Naive thymus-derived CD8-positive, alpha-beta T cell (primary cell): ENCODE measurements around the gene RXRB. TPM values are rescaled to one million over a fixed set of nuclear protein-coding genes. Genes with fewer than 3 reads are reported as not detected.

Experiments used
- ATAC-seq, 2 donors: fragments of 150-1000 bp; cut with Tn5 transposase in 1 of 2; sonication (Bioruptor Pico), chemical (Tn5 transposase) in 1 of 2; 1 replicate in 1 of 2; 2 replicates in 1 of 2; pipeline ENCODE4 v1.10.0; 2021; ENCODE audit warnings: mild to moderate bottlenecking in 2 of 2, moderate library complexity in 2 of 2
- POLR2A ChIA-PET: fragments of 350-600 bp; sonication (Branson Sonifier 250); formaldehyde crosslinking; loops from one replicate; lab custom pipeline; 2021; ENCODE audit warnings: antibody characterized with exemption; lab: Charles Lee
- DNase-seq, 10 donors: peaks; one replicate each; pipeline versions ENCODE4 v3.0.0 to v3.0.0-alpha.2; 2020 to 2022
- H3K27ac Mint-ChIP-seq, 10 donors: one replicate each; pipeline ENCODE4 v1.8.0; 2020 to 2022; ENCODE audit warnings: mild to moderate bottlenecking in 10 of 10, mixed read lengths in 10 of 10, moderate library complexity in 4 of 10, inconsistent platforms in 1 of 10
- H3K27me3 Mint-ChIP-seq, 5 donors: one replicate each; pipeline ENCODE4 v1.8.0; 2021 to 2022; ENCODE audit warnings: mixed read lengths in 5 of 5
- H3K36me3 Mint-ChIP-seq, 3 donors: one replicate each; pipeline ENCODE4 v1.8.0; 2020 to 2022; ENCODE audit warnings: mixed read lengths in 3 of 3, mild to moderate bottlenecking in 2 of 3, inconsistent platforms in 1 of 3
- H3K4me1 Mint-ChIP-seq, 4 donors: one replicate each; pipeline ENCODE4 v1.8.0; 2021 to 2022; ENCODE audit warnings: mixed read lengths in 4 of 4
- H3K4me3 Mint-ChIP-seq, 10 donors: one replicate each; pipeline ENCODE4 v1.8.0; 2020 to 2022; ENCODE audit warnings: mild to moderate bottlenecking in 10 of 10, mixed read lengths in 10 of 10, moderate library complexity in 6 of 10, inconsistent platforms in 1 of 10
- H3K9me3 Mint-ChIP-seq, 9 donors: one replicate each; pipeline ENCODE4 v1.8.0; 2020 to 2022; ENCODE audit warnings: mixed read lengths in 9 of 9, mild to moderate bottlenecking in 3 of 9, inconsistent platforms in 1 of 9, moderate library complexity in 1 of 9
- polyA plus RNA-seq, 3 donors: library from polyadenylated mRNA; unstranded; fragments of 300-500 nt; fragmentation: Illumina TruSeq; gene quantifications; one replicate each; pipeline ENCODE4 v1.2.3, GENCODE V29; 2021
- total RNA-seq, 8 experiments: library from RNA in 2 of 8; stranded (reverse) in 2 of 8; gene quantifications; one replicate each; pipeline ENCODE4 v1.2.3 and lab custom pipeline; 2021 to 2026

The RXRB gene
- total and polyA plus RNA-seq, 5 experiments from 2014 or later: 6.6 to 127 (median 10.9) TPM

DNA sequence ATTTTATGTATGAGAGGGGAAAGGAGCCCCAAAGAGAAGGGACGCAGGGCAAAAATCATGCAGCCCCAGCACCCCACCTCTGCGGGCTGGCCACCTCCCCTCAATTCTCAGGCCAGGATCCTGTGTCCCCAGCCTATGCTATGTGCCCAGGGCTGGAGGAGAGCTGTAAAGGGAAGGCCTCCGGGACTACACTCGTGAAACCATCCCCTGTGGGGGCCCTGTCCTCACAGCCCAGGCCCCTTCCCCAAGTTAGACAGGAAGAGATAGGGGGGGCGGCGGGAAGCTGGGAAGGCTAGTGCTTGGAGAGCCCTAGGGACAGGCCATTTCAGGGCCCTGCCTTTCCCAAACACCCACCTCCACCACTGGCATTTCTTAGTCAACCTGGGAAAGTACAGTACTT is 6.8 kb downstream of the RXRB start:
- H3K4me3 Mint-ChIP-seq: peak overlapping the region; percentile 39 to 81 (median 66)
- H3K36me3 Mint-ChIP-seq: peaks cover 0 to 40% (median 7%) of the 10 kb centered on the region in 3 donors
- no peaks in the 10 kb centered on the region for H3K9me3 Mint-ChIP-seq
- peak in 1 of 10 donors; percentile 35 for DNase-seq
- ATAC-seq: no peak
- H3K4me1 Mint-ChIP-seq: peaks cover 29 to 46% (median 31%) of the 10 kb centered on the region in 4 donors
- peaks cover 3 to 25% (median 15%) of the 10 kb centered on the region in 5 donors for H3K27me3 Mint-ChIP-seq
- POLR2A ChIA-PET: interaction anchor here (0.6 to 1.8 kb wide), 7 partner anchors 10 to 84 kb away, joined by 3 to 8 read pairs (median 6); partner anchors contain the start of genes B3GALT4 and RING1
- H3K27ac Mint-ChIP-seq: peak overlapping the region in 7 of 10 donors; percentile 36 to 78 (median 53)

DNA sequence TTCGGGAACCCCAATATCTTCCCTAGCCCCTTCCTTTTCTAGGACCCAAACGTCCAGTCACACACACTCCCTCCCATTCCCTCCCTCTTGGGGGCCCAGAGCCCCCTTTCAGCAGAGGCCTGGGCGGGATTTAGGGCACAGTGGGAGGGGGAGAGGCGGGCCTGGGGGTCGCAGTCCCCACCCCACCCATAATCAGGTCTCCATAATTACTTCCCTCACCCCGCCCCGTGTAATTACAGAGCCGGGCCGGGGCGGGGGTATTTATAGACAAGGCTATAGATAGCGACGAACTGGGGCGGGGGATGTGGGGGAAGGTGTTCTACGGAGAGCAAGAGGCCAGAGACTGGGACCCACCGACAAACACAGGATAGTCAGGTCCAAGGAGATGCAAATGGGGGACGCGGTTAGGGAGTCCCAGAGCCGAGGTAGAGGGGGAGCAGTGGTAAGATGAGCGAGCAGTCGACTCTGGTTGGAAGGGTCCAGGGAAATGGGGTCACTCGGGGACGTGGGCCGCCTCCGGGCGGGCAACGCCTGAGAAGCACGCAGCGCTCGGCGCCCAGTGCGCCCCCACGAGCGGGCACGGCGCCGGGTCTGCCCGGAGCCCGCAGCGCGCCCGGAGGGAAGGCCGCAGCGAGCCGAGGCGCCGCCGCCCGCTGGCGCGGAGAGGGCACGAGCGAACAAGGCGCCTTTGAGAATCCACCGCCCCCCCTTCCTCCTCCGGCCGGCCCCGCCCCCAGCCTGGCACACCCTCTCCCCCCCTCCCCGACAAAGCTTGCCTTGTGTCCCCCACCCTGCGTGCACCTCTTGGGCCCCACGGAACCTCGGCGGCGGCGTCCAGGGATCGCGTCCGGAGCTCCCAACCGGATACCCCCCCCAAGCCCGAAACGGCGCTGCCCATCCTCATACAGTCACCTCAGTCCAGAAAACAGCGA is 7.5 kb downstream of the RXRB start:
- Mint-ChIP-seq H3K27me3 (peaks cover 3 to 32% (median 18%) of the 10 kb centered on the region in 5 donors), H3K9me3 (no peaks in the 10 kb centered on the region), H3K36me3 (peaks cover 0 to 40% (median 7%) of the 10 kb centered on the region in 3 donors), H3K27ac (peak overlapping the region in 8 of 10 donors; percentile 36 to 89 (median 77)), H3K4me3 (peak overlapping the region; percentile 78 to 93 (median 87)), H3K4me1 (peaks cover 24 to 39% (median 25%) of the 10 kb centered on the region in 4 donors)
- POLR2A ChIA-PET: interaction anchor here (0.6 to 1.8 kb wide), 9 partner anchors 9 to 85 kb away, joined by 3 to 10 read pairs (median 6); partner anchors contain the start of genes B3GALT4 and RING1
- ATAC-seq (peak; percentile 31 to 53), DNase-seq (peak in 5 of 10 donors; percentile 34 to 69 (median 43))

DNA sequence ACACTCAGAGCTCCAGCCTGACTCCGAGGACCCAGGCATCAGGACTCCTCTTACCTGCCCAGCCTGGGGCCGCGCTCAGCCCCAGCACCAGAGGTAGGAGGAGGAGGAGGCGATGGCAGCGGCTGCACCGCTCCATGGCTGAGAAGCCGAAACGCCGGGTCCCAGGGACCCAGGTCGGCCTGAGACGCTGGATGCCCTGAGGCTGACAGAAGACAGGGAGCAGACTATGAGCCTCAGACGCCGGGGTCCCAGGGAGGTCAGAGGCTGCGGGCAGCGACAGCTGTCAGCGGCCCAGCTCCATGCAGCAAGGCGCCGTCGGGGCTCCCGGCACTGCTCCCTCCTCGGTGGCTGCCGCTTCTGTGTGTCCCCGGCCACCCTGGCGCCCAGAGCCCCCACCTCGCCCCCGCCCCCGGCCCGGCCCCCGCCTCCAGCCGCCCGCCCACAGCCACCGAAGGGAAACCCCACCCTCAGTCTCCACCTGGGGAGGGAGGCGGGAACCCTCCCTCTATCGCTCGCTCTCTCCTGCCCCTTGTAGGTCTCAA is 8.3 kb downstream of the RXRB start, which contains the start of gene COL11A2:
TSS of gene COL11A2 (minus strand) at position 363 of the 542 bp plus-strand sequence. CDS start at position 136, 227 bp downstream.
- peak within 1 kb of the TSS; percentile 78 to 93 (median 87) for H3K4me3 Mint-ChIP-seq
- H3K4me1 Mint-ChIP-seq: peaks cover 16 to 32% (median 19%) of the 10 kb centered on the region in 4 donors
- peak within 1 kb of the TSS in 7 of 10 donors; percentile 36 to 89 (median 81) for H3K27ac Mint-ChIP-seq
- POLR2A ChIA-PET: interaction anchor here (0.5 to 1.6 kb wide), 5 partner anchors 8 to 377 kb away, joined by 3 to 10 read pairs (median 5); partner anchors contain the start of gene RING1
- peaks cover 9 to 40% (median 20%) of the 10 kb centered on the region in 5 donors for H3K27me3 Mint-ChIP-seq
- ATAC-seq (peak; percentile 63 to 75), DNase-seq (peak in 5 of 10 donors; percentile 26 to 57 (median 41))
- no peaks in the 10 kb centered on the region for H3K9me3 Mint-ChIP-seq
- peaks cover 0 to 40% (median 7%) of the 10 kb centered on the region in 3 donors for H3K36me3 Mint-ChIP-seq

DNA sequence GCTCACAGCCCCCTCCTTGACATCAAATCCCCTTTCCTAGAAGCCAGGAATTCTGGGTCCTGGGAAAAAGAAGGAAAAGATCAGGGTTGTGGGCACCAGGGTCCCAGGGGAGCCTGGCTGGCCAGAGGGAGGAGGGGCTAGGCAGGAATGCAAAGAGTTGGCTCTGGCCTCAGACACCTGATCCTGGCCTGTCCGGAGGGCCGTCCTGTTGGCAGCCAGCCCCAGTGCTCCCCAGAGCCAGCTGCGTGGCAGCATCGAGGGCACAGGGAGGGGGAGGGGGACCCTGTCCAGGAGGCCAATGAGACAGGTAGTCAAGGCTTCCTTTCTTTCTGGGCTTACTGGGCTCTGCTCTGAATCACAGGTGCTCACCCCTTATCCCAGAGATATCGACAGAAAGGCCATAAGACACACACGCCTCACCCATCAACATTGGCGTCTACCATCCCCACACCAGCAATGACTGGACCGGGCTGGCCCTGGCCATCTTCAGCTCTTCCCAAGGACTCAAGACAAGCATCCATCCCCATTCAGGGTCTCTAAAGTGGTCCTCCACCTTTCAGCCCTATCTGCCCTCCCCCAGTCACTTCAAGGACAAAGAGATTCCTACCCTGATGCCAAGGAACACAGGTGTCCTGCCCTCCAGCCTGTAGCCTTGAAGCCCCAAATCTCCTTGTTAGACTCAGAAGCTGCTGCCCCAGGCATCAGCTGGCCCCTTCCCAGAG is 8.9 kb downstream of the RXRB start:
- H3K4me1 Mint-ChIP-seq: peaks cover 15 to 26% (median 17%) of the 10 kb centered on the region in 4 donors
- H3K36me3 Mint-ChIP-seq: peaks cover 0 to 35% (median 10%) of the 10 kb centered on the region in 3 donors
- H3K27ac Mint-ChIP-seq: peak overlapping the region in 3 of 10 donors; percentile 34 to 76 (median 51)
- DNase-seq (no peak), ATAC-seq (no peak)
- H3K4me3 Mint-ChIP-seq: peak overlapping the region; percentile 60 to 91 (median 78)
- no peaks in the 10 kb centered on the region for H3K9me3 Mint-ChIP-seq
- H3K27me3 Mint-ChIP-seq: peaks cover 9 to 44% (median 22%) of the 10 kb centered on the region in 5 donors
- POLR2A ChIA-PET: interaction anchor here (0.5 to 1.6 kb wide), 5 partner anchors 8 to 378 kb away, joined by 3 to 10 read pairs (median 5); partner anchors contain the start of gene RING1

DNA sequence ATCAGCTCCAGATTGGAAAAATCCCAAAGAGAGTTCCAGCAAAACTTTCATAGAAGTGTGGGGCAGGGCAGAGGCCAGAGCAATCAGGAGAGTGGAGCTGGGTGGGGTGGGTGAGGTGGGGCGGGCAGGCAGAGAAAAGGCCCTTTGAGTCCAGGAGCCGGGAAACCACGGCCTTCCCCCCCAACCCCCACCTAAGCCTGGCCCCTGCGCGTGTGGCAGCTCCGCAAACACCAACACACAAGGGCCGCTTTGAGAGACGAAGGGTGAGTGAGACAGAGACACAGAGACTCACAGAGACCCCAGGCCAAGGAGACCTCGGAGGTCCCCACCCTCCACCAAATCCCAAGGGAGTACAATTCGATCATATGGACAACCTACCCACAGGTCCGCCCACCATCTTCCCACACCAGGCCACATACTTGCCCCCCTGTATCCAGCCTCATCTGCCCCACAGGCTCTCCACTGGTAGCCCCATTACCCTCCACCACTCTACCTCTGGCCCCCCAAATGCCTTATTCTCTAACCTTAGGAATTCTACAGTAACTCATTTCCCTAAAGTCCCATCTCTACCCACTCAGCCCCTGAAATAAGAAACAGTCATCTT is 9.9 kb downstream of the RXRB start:
- peaks cover 9 to 44% (median 23%) of the 10 kb centered on the region in 5 donors for H3K27me3 Mint-ChIP-seq
- DNase-seq (no peak), ATAC-seq (no peak)
- H3K4me1 Mint-ChIP-seq: peaks cover 12 to 21% (median 15%) of the 10 kb centered on the region in 4 donors
- H3K4me3 Mint-ChIP-seq: peak overlapping the region in 3 of 10 donors; percentile 9 to 54 (median 27)
- H3K36me3 Mint-ChIP-seq: peaks cover 0 to 27% (median 9%) of the 10 kb centered on the region in 3 donors
- POLR2A ChIA-PET: interaction anchor here (0.6 to 1.7 kb wide), 3 partner anchors 10 to 52 kb away, joined by 3 to 5 read pairs (median 4); partner anchors contain the start of genes HSD17B8, RXRB and SLC39A7
- H3K9me3 Mint-ChIP-seq: no peaks in the 10 kb centered on the region
- peak overlapping the region in 2 of 10 donors; percentile 36 to 59 for H3K27ac Mint-ChIP-seq

DNA sequence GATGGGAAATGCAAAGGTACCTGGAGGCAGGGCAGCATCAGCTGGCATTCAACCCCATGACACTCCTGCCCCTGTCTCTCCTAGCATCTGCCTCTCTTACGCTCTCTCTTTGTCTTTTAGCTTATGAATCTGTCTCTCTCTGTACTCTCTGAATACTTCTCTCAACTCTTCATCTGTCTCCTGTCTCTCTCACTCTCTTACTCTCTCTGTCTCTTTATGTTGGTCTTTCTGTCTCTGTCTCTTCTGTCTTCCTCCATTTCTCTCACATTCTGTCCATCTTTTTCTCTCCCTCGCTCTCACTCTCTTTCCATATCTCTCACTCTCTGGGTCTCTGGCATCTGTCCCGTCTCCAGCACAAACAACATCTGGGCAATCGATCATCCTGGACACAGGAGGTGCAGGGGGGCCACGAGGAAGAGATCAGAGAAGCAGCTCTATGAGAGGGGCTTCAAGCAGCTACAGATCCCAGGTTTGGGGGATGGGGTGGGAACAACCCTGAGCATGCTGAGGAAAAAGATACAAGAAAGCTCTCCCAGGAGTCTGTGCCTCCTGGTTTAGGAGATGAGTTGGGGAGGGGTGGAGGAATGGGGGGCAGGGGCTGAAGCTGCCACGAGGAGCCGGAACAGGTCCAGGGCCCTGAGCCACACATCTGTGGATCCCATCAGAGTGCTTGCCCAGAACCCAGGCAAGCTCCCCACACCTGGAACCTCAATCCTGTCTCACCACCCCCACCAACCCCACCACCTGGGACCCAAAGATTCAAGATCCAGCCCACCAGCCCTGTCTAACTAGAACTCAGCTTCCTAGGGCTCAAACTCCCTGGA is 10.6 kb downstream of the RXRB start:
- Mint-ChIP-seq H3K4me1 (peaks cover 10 to 24% (median 14%) of the 10 kb centered on the region in 4 donors), H3K36me3 (peaks cover 0 to 20% (median 5%) of the 10 kb centered on the region in 3 donors), H3K27me3 (peaks cover 9 to 44% (median 23%) of the 10 kb centered on the region in 5 donors), H3K9me3 (no peaks in the 10 kb centered on the region), H3K4me3 (peak overlapping the region in 3 of 10 donors; percentile 9 to 54 (median 18)), H3K27ac (peak overlapping the region in 1 of 10 donors; percentile 22)
- POLR2A ChIA-PET: interaction anchor here (0.6 to 1.7 kb wide), 3 partner anchors 11 to 51 kb away, joined by 3 to 5 read pairs (median 4); partner anchors contain the start of genes HSD17B8, RXRB and SLC39A7
- no peak for ATAC-seq
- no peak for DNase-seq

DNA sequence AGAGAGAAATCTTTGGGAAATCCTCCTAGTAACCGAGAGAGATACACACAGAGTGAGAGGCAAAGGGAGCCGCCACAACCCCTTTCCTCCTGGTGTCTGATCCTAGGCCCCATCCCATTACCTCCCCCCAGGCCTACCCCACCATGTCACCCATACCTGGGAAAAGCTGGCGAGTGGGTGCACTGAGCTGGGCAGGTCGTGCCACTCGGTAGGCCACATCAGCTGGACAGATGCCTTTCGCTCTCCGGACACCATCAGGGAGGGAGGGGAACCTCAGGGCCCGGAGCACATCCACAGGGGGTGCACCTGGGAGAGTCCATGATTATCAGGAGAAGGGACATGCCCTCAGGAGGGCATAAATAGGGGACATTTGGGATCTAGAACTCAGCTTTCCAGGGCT is 11.3 kb downstream of the RXRB start:
- peaks cover 9 to 44% (median 23%) of the 10 kb centered on the region in 5 donors for H3K27me3 Mint-ChIP-seq

DNA sequence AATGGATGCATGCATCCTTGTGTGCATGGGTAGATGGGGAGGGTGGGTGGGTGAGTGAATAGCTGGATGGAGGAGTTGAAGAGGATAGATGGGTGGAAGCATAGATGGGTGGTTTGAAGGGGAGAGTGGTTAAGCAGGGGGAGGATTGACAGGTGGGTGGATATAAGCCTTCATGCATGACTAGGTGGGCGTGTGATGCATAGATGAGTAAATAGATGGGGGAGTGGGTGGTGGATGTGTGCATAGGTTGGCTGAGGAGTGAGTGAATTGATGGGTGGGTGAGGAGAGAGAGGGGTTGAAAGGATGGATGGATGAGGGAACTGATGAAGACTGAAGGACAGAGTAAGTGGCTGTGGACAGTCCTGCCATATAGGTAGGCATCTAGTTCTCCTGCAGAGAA is 12.7 kb downstream of the RXRB start:
- peaks cover 9 to 44% (median 23%) of the 10 kb centered on the region in 5 donors for H3K27me3 Mint-ChIP-seq
- peaks cover 0 to 13% (median 7%) of the 10 kb centered on the region in 9 donors for H3K9me3 Mint-ChIP-seq
- POLR2A ChIA-PET: no interaction called here
- peak overlapping the region in 3 of 10 donors; percentile 16 to 83 (median 30) for H3K27ac Mint-ChIP-seq
- DNase-seq: no peak
- ATAC-seq: no peak
- H3K36me3 Mint-ChIP-seq: peaks cover 9 to 18% (median 11%) of the 10 kb centered on the region in 3 donors
- H3K4me1 Mint-ChIP-seq: peaks cover 28 to 35% (median 29%) of the 10 kb centered on the region in 4 donors
- no peak overlapping the region for H3K4me3 Mint-ChIP-seq

More for the DNA sequence above, 11.3 kb downstream of the RXRB start:
- Mint-ChIP-seq H3K9me3 (no peaks in the 10 kb centered on the region), H3K36me3 (peaks cover 0 to 14% (median 7%) of the 10 kb centered on the region in 3 donors), H3K4me3 (no peak overlapping the region), H3K4me1 (peaks cover 17 to 31% (median 17%) of the 10 kb centered on the region in 4 donors), H3K27ac (no peak overlapping the region)
- POLR2A ChIA-PET: interaction anchor here (1.5 to 1.7 kb wide), 2 partner anchors 11 to 16 kb away, joined by 4 to 5 read pairs; partner anchors contain the start of genes HSD17B8, RXRB and SLC39A7
- DNase-seq (no peak), ATAC-seq (no peak)

DNA sequence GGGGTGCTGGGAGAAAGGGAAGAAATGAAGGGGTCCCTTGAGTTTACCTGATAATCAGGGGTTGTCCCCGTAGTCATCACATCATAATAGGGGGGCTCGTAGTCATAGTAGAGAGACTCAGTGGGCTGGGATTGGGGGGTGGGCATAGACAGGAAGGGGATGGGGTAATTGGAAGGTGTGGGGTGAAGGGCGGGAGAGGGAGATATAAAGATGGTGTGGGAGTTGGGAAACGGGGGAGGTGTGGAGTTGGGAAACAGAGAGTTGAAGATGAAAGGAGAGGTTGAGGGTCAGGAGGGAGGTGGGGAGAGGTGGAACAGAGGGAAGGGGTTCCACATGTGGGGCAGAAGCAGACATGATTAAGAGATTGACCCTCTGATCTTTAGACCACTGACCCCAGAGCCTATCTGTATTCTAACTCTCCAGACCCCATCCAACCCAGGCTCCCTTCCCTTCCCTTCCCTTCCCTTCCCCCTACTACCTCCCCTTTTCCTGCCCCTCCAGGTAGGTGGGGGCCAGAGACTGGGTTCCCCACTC is 14.7 kb downstream of the RXRB start:
- H3K4me1 Mint-ChIP-seq: peaks cover 25 to 34% (median 26%) of the 10 kb centered on the region in 4 donors
- H3K27me3 Mint-ChIP-seq: peaks cover 9 to 36% (median 16%) of the 10 kb centered on the region in 5 donors
- peak overlapping the region in 1 of 10 donors; percentile 55 for H3K27ac Mint-ChIP-seq
- H3K36me3 Mint-ChIP-seq: peaks cover 9 to 20% (median 14%) of the 10 kb centered on the region in 3 donors
- DNase-seq (no peak), ATAC-seq (no peak)
- peaks cover 0 to 17% (median 9%) of the 10 kb centered on the region in 9 donors for H3K9me3 Mint-ChIP-seq
- no peak overlapping the region for H3K4me3 Mint-ChIP-seq
- POLR2A ChIA-PET: no interaction called here

DNA sequence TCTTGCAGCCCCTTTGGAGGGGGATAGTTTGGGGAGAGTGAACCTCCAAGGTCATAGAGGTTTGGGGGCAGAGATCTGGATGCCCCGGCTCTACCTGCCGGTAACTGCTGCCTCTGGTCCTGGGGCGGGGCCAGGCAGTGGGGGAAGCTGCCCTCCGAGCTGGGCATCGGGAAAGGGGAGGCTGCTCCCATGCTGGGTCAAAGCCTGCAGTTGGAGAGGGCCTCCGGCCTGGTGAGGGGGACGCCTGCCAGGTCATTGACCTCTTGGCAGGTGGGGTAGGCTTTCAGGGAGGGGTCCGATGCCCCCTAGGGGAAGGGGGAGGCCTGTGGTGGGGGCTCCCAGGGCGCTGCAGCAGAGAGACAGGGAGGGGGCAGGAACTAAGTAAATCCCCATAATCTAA is 15.3 kb downstream of the RXRB start:
- Mint-ChIP-seq H3K4me3 (no peak overlapping the region), H3K36me3 (peaks cover 9 to 20% (median 14%) of the 10 kb centered on the region in 3 donors), H3K27ac (peak overlapping the region in 4 of 10 donors; percentile 15 to 70 (median 48)), H3K4me1 (peaks cover 25 to 34% (median 26%) of the 10 kb centered on the region in 4 donors), H3K9me3 (peaks cover 0 to 17% (median 9%) of the 10 kb centered on the region in 9 donors), H3K27me3 (peaks cover 9 to 31% (median 16%) of the 10 kb centered on the region in 5 donors)
- ATAC-seq (no peak), DNase-seq (no peak)
- POLR2A ChIA-PET: no interaction called here
